Astrocyte of the spinal cord (primary cell): ENCODE measurements around the gene CCDC126.

Experiments
- DNase-seq: peaks from one replicate; pipeline ENCODE4 v3.0.0; 2011; ENCODE audit warnings: low read depth, low spot score
- H3K4me3 ChIP-seq: 2 replicates; pipeline ENCODE4 v1.5.1; 2011; ENCODE audit warnings: low read depth, mild to moderate bottlenecking, low read length, moderate library complexity
- CTCF ChIP-seq: IDR thresholded peaks from 2 replicates; pipeline ENCODE4 v1.5.1; 2012; ENCODE audit warnings: low read depth, mild to moderate bottlenecking, low read length, inconsistent platforms
- in situ Hi-C: cut with HindIII; loops from 2 replicates; pipeline ENCODE4 v1.10.0; 2017; ENCODE audit warnings: low sequenced_read_pairs

The CCDC126 gene

GRCh38 chr7:23604296-23604640 is 7.1 kb downstream of the CCDC126 start:
- TF ChIP-seq CTCF: no peak
- no peak overlapping the region for H3K4me3 ChIP-seq
- in situ Hi-C loops: no loop called here
- no peak for DNase-seq

- no peak for TF ChIP-seq CTCF
- DNase-seq: no peak
- in situ Hi-C loops: no loop called here
- no peak overlapping the region for H3K4me3 ChIP-seq
Measured at GRCh38 chr7:23607130-23607529, 9.9 kb downstream of the CCDC126 start.

GRCh38 chr7:23607866-23608265 is 10.7 kb downstream of the CCDC126 start:
- H3K4me3 ChIP-seq: no peak overlapping the region
- in situ Hi-C loops: no loop called here
- no peak for DNase-seq
- no peak for TF ChIP-seq CTCF

DNA sequence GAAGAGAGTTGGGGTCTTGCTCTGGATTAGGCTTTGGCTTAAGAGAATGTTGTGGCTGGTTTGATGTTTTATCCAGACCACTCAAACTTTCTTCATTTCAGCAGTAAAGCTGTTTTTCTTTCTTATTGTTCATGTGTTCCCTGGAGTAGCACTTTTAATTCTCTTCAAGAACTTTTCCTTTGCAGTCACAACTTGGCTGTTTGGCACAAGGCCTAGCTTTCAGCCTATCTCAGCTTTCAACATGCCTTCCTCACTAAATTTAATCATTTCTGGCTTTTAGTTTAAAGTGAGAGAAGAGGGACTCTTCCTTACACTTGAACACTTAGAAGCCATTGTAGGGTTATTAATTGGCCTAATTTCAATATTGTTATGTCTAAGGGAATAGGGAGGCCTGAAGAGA is 18.1 kb downstream of the CCDC126 start:
- DNase-seq: no peak
- no peak overlapping the region for H3K4me3 ChIP-seq

DNA sequence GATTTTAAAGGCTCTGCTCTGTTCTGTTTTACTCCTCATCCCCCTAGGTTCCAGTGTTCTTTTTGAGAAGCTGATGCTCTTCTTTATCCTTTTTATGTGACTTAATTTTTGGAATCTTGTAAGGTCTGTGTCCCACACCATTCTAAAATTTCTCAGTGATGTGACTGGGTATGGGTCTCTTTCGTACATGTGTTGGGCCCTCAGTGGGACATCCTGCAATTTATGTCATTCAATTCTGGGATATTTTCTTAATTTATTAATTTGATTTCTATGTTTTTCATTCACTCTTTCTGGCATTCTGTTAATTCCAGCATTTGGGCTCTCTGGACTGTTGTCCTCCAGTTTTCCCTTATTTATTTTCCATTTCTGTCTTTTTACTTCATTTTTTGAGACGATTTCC is 19.4 kb downstream of the CCDC126 start:
- in situ Hi-C loops: no loop called here
- DNase-seq: no peak
- no peak for TF ChIP-seq CTCF
- no peak overlapping the region for H3K4me3 ChIP-seq

More for the DNA sequence above, 18.1 kb downstream of the CCDC126 start:
- TF ChIP-seq CTCF: no peak
- in situ Hi-C loops: no loop called here

DNA sequence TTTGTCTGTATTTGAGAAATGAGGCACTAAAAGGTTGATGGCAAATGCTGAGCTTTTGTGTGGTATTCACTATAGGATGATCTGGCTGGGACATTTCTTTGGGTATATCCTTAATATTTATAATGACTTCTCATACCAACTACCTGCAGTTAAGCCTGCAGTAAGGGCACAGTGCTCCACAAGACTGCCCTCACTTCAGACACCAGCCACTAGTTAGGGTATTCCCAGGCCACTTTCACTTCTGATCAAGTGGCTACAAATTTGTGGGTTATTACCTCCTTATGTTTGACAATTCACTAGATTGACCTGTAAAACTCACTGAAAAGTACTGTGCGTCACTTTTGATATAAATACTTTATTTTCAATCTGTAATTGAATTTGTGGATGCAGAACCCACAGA is 20.3 kb downstream of the CCDC126 start:
- no peak for TF ChIP-seq CTCF
- in situ Hi-C loops: no loop called here
- no peak for DNase-seq
- no peak overlapping the region for H3K4me3 ChIP-seq

GRCh38 chr7:23618241-23618640 is 21.1 kb downstream of the CCDC126 start:
- in situ Hi-C loops: no loop called here
- no peak overlapping the region for H3K4me3 ChIP-seq
- TF ChIP-seq CTCF: no peak
- no peak for DNase-seq
